Measurements from ENCODE around the gene TTC19.
A peak's percentile ranks its signal among the peaks of the same experiment; 100 is the strongest.

Gene TTC19, protein sequence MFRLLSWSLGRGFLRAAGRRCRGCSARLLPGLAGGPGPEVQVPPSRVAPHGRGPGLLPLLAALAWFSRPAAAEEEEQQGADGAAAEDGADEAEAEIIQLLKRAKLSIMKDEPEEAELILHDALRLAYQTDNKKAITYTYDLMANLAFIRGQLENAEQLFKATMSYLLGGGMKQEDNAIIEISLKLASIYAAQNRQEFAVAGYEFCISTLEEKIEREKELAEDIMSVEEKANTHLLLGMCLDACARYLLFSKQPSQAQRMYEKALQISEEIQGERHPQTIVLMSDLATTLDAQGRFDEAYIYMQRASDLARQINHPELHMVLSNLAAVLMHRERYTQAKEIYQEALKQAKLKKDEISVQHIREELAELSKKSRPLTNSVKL

DNA sequence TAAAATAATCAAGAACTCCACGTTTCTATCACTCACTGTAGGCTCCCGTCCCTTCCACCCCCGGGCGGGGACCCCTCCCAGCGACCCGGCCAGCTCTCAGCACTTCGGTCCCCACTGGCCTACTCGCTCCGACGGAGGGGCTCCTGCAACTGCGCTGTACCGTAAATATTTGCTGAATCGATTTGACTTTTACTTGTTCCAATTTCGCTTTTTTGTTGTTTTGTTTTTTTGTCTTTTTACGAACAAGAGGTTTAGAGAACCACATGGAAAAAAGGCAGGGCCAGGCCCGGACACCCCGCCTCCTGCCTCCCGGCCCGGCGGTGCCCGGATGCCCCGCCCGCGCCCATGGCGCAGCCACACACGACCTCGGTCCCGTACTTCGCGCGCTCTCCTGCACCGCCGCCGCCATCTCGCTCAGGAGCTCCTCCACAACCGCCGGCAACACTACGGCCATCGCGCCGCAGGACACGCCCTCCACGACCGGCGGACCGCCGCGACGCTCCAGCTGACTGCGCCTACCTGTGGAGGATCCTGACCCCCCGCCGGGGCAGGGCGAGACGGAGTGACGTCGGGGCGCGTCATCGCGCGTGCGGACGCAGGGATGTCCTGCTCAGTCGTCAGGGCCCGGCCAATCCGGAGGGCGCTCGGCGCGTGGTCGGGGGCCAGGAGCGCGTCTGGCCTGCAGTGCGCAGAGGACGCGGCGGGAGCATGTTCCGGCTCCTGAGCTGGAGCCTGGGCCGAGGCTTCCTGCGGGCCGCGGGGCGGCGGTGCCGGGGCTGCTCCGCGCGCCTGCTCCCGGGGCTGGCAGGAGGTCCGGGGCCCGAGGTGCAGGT, at the start of gene TTC19, which contains the start of gene ZSWIM7:
TTC19 (plus strand) TSS at position 684 of the 833 bp plus-strand sequence; CDS start at position 709, 25 bp downstream.
ZSWIM7 (minus strand) TSS at position 564 of the 833 bp plus-strand sequence; CDS start at position 454, 110 bp downstream.
- DNase-seq = peak; percentile 51

DNA sequence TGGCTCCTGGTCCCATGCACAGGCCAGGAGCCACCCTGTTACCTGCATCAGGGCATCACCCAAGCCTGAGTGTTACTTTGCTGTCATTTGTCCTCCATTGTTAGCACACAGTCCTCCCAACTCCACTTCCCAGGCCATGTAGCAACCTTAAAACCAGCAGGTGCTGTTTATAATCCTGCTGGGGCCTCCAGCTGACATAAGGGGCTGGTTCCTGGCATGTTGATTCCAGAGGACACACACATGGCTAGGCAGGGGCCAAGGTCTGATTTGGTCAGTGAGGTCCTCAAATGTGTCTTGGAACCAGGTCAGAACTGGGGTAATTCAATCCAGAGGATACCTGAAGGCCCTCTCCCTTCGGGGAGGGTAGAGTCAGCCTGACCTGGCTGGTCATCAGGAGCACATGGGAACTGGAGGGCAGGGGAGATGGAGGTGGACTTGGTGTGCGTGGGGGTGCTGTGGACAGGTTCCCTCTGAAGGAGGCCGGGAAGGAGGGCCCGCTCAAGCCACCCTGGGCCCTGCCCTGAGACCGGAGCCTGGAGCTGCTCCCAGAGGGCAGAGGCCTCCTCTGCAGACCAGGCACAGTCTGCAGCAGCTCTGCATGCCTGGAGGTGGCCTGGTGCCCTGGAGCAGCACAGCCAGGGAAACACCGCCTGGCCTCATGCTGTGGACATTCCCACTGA, 48.1 kb upstream of the TTC19 start:
- no peak for DNase-seq

DNA sequence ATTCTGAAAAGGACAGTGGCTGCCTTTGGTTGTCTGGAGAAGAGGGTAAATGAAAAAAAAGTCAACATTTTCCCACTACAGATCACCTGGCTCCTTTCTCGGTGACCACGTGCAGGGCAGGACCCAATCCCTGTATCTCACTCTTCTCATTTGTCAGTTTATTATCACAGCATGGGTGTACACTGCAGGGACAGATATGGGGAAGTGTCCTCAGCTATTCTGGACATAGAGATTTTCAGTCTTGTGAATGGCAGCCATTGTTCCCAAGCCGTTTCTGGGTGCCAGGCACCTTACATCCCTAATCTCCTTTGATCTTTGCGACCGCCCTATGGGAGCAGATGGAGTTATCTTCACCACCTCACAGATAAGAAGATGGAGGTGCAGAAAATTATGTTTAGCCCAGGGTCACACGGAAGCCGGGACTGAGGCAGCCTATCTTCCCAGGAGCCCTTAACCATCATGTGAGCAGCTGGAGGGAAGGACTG, 47.5 kb upstream of the TTC19 start:
- no peak for DNase-seq

DNA sequence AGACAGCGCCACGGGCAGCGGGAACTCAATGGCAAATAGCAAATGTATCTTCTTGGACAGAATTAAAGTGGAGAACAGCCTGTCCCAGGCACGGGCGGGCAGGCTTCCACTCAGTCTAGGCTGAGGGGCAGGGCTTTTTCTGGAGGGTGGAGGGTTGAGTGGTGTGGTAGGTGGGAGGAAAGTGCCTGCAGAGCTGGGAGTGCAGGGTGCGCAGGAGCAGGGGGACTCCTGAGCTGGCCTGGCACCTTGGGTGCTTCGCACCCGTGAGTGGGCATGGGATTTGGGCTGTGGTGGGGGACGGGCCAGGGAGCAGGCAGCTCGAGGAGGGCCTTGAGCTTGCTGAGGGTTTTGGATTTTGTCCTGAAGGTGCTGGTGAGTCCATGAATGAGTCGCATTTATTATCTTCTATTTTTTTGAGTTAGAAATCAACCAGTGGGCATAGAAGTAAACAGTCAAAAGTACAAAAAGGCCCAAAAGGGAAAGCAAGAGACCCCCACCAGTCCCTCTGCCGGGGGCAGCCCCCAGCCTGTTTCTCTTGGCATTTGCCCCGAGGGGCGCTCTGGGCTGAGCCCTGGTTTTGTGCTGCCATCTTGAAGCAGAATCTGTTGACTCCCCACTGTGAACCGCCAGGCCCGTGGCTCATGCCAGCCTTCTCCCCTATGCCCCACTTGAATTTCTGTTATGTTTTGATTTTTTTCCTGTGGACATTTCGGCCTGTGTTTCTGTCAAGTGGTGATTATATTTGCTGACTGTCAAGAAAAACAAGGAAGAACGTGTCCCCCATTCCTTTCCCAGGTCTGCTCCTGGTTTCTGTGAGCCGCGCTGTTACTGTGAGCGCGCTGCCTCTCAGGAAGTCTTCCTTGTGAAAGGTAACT, 46.5 kb upstream of the TTC19 start:
- DNase-seq = no peak

DNA sequence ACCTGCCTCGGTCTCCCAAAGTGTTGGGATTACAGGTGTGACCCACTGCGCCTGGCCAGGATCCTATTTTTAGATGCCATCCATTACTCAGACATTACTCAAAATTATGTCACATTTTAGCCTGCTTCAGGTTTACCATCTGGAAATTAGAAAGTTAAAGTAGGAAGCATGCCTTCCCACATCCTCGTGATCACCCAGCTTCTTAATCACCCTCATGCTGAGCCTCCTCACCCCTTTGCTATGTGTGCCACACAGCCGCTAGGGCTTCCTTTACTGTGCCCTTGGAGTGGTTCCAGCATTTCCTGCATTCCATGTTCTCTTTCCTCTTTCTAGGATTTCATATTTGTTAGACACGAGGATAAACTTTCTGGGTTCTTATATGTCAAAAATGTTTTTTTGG, 45.4 kb upstream of the TTC19 start:
- DNase-seq = no peak

DNA sequence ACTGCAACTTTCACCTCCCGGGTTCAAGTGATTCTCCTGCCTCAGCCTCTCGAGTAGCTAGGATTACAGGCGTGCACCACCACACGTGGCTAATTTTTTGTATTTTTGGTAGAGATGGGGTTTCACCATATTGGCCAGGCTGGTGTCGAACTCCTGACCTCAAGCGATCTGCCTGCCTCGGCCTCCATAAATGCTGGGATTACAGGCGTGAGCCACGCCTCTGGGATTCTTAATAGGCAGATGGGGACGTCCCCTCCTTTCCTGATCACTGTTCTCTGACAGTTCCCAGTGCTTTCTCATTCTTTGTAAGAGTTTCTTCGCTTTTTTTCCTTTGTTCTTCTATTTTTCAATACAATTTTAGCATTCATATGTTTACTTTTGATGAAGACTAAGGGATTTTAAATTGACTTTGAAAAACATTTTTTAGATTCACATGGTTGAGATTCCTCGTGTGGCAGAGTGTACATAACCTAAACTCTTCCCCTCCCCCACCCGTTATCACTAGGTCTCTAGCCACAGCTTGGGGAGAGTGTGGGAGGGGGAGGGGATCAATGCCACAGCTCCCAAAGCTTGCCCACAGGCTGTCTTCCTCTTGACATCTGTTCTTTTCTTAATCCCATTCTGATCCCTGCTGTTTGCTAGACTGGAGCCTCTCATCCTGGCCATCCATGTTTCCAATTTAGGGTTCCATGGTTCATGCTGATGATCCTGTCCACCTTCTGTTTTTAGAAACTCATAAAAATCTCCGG, 43.7 kb upstream of the TTC19 start:
- no peak for DNase-seq

DNA sequence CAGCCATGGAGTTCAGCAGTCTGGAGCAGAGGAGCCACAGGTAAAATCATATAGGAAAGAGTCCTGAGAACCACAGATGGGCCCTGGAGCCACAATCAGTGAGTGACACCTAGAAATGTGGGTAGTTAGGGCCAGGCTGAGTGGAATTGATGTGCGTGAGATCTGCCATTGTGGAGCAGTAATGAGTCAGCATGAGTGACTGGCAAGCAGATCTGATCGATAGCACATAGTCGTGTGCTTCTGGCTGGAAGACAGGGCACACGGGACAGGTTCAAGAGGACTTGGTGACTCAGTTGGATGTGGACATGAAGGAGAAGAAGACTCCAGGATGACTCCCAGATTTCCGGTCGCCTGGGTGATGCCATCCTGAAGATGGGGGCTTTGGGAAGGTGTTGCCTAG, 42.4 kb upstream of the TTC19 start:
- DNase-seq = no peak

DNA sequence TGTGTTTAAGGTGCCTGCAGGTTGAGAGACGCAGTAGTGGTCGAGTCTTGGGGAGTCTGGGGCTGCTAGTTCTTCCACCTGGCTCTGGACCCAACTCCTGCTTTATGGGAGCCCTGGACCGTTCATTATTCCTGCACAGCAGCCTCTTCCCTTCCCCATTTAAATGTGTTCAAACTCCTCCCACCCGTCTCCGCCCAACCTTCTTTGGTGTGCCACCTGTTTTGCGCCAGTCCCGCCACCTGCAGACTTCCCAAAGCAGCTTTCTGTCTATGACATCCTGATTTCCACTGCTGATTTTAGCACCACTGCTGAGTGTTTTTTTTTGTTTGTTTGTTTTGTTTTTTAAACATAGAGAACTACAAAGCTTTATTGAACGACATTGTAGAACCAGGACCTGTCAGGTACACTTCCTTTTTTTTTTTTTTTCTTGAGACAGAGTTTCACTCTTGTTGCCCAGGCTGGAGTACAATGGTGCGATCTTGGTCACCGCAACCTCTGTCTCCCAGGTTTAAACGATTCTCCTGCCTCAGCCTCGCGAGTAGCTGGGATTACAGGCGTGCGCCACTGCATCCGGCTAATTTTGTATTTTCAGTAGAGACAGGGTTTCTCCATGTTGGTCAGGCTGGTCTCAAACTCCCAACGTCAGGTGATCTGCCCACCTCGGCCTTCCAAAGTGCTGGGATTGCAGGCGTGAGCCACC, 41.9 kb upstream of the TTC19 start:
- DNase-seq = no peak

DNA sequence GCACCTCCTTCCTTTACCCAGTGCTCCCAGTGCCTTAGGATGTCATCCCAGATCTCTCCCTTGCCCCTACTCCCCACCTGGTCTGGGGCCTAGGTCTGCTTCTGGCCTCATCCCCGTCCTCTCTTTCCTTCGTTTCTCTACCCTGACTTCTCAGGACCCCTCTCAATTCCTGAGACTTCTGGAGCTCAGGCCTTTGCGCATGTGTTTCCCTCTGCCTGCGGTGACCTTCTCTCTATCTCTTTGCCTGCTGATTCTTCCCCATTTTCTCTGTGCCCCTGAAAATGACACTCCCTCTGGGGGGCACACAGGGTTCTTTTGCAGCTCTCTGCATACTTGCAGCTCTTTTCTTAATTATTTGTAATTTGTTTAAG, 41.2 kb upstream of the TTC19 start:
- DNase-seq = no peak

DNA sequence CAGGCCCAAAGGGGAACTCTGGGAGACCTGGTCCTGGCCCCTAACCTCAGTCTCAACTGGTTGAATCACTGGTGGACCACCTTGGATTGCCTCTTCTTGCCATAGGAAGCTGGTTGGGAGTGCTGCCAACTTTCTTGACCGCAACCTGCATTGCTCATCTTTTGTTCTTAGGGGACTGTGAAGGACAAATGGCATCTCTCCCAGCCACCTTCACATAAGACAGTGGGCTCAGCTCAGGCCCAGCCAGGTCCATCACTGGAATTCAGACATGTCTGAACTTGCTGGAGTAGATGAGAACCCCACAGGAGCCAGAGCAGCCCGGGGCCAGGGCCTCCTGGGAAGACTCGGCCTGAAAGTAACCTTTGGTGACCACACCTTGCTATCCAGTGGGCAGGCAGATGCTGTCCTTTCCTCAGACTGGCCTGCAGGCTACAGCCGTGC, 35.9 kb upstream of the TTC19 start:
- DNase-seq = no peak

DNA sequence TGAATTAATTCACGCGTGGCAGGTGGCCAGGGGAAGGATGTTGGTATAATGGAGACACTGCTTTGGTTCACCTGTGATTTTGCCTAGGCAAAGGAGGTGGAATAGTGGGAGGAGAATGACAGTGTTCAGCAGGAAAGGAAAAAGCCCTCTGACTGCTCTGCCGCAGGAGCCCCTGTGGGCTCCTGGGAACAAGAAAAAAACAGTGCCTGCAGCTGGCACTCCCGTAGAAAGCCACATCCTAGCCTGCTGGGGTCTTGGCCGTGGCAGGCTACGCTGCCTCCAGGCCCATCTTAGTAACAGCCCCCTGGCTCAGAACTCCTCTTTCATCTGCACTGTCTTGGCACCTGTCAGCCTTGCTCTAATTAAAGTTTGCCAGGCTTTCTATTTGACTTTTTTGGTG, 34.1 kb upstream of the TTC19 start:
- DNase-seq = no peak

DNA sequence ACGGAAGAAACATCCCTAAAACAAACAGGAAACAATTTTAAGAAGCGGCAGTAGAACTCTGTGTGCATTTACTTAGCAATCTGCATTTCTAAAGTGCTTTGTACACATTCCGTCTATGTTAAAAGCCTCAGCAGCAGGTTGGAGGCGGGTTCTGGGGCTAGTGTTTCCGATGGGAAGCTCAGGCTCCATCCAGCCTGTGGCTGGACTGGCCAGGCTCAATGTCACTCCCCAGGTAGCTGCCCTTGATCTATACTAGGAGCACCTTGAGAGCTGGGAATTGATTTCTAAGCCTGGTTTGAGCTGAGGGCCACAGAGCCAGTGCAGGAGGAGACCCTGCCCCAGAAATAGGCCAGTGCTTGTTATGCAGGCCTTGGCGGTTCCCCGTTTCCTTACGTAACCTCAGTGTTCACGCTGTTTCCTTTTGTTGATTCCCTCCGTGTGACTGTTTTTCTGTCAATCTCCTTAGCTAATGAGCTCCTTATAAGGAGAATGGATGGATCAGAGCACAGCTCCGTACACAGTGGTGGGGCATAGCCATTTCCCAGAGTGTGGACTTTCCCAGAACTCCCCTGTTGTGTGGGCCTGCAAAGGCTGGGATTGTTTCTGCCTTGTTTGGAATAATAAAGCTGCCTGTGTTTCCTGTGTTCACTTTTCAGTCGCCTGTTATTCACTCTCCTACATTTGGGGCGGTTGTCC, 33.3 kb upstream of the TTC19 start:
- no peak for DNase-seq

DNA sequence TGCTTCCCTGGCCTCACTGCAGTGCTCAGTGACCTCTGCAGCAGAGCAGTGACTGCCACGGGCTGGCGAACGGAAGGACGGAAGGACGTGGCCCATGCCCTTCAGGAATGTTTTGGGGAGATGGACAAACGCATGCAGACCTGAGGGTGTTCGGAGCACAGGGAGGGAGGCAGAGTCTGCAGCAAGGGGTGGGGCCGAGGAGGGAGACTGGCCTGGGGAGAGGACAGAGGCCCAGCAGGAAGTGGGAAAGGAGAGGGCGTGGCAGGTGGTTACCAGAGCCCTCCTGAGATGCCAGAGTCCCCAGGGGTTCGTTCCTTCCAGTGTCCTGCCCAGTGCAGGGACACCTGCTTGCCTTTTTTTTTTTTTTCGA, 32.8 kb upstream of the TTC19 start:
- no peak for DNase-seq

DNA sequence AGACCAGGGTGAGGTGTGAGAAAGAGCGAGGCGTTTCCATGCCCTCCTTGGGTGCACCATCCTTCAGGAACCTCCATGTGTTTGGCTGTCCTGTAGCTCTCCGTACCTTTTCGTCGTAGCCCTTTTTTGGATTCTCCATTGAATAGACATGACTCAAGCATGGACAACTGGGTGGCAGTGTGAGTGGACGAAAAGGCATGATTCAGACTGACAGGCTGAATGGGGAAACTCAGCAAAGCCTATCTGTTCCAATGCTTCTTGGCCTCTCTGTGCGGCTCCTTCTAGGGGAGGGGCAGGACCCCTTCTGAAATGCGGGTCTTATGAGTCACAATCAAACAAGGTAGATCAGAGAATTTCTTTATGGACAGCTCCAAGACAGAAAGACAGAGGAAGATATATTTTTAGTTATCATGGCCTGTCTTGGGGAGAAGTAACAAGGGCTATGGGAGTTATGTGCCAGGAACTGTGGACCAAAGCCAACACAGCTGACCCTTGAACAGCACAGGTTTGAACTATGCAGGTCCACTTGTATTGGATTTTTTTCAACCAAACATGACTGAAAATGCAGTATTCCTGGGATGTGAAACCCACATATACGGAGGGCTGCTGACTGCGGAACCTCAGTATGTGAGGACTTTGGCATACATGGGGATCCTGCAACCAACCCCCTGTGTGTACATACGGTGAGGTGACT, 31.8 kb upstream of the TTC19 start:
- no peak for DNase-seq

DNA sequence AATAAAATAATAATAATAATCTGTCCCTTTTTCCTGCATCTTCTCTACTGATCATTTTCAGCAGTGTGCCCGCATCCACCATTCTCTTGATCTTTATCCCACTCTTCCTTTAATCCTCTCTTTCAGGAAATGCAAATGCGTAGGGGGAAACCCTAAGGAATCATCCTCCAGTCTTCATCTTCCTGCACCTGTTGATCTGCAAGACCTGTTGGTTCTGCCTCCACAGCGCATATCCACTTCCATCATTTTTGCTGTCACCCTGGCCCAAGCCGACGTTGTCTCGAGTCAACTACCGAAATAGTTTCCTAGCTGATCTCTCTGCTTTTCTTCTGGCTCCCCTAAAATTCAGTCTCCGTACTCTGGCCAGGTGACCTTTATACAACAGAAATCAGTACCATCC, 30.2 kb upstream of the TTC19 start:
- no peak for DNase-seq

DNA sequence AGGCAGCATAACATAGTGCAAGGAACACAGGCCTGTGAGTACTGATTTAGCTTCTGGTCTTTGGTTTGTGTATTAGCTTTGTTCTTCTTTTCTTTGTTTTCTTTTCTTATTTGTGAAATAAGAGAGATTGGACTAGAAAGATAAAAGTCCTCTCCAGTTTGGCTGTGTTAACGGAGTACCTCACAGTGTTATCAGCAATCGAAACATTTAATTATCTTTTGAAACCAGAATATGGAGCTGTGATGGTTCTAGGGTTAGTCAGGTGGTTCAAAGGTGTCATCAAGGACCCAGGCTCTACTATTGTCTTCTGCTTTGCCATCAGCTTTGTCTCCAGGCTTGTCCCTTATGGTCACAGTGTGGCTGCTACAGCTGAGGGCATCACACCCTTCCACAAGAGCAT, 29.1 kb upstream of the TTC19 start:
- DNase-seq = no peak

DNA sequence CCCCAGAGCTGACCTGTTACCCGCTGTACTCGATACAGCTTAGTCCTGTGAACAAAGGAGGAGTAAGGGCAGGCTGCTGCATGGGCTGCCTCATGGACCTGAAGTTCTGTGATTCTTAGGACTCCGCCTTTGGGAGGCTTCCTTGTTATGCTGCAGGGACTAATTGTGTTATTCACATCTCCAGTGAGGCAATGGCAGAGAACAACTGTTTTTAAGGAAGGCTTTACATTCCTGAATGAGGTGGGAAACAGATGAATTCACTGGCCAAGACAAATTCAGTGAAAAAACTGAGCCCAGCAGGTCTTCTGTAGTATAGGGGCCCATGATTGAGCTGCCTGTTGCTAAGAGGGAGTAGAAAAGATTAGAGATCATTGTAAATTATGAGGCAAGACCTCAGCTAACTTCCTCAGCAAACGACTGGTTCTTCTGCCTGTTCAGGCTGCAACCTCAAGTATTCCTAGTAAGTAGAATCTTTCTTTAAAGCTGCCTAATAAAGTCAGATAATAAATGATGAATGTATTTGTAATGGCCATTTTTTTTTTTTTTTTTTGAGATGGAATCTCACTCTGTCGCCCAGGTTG, 28.4 kb upstream of the TTC19 start:
- no peak for DNase-seq

DNA sequence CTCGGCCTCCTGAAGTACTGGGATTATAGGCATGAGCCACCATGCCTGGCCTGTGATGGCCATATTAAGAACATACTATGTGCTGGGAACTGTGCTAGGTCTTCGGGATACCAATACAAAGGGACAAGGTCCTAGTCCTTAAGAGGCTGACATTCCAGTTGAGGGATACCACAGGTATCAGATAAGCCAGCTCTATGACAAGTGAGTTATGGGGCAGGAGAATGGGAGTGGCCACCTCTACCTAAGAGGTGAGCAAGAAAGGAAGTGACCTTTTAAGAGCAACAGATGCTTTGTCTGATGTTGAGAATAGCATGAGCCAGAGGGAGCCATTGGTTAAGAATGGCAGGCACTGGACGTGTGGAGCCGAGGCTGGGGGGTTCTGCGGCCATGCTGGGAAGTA, 27.7 kb upstream of the TTC19 start:
- DNase-seq = no peak

DNA sequence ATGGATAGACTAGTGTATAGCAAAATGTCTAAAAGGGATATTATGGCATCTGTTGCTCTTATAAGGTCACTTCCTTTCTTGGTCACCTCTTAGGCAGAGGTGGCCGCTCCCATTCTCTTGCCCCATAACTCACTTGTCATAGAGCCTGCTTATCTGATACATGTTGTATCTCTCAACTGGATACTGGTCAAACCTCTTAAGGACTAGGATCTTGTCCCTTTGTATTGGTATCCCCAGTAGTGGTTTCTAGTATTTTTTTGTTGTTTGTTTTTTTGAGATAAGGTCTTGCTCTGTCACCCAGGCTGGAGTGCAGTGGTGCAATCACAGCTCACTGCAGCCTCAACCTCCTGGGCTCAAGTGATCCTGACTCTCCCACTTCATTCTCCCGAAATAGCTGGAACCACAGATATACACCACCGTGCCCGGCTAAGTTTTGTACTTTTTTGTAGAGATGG, 27.1 kb upstream of the TTC19 start:
- DNase-seq = no peak

Measured in SIG-M5 (cell line).